Kidney epithelial cell (primary cell): ENCODE measurements around the gene MTHFR. TPM values are rescaled to one million over a fixed set of nuclear protein-coding genes. Genes with fewer than 3 reads are reported as not detected.

Source experiments
- DNase-seq: peaks from one replicate; pipeline ENCODE4 v3.0.0-alpha.2; 2010; ENCODE audit warnings: low read depth
- H3K27me3 ChIP-seq: 2 replicates; pipeline ENCODE4 v1.6.0; 2011; ENCODE audit warnings: low read length; ENCODE audit not compliant: control insufficient read depth, insufficient read depth
- H3K36me3 ChIP-seq: 2 replicates; pipeline ENCODE4 v1.5.1; 2011; ENCODE audit warnings: low read length; ENCODE audit not compliant: control insufficient read depth, insufficient read depth
- H3K4me3 ChIP-seq: 2 replicates; pipeline ENCODE4 v1.5.1; 2011; ENCODE audit warnings: low read depth, mild to moderate bottlenecking, control low read depth, low read length
- CTCF ChIP-seq: IDR thresholded peaks from 2 replicates; pipeline ENCODE4 v1.5.1; 2011; ENCODE audit warnings: mild to moderate bottlenecking, moderate library complexity, low read length, control low read depth, inconsistent platforms; ENCODE audit not compliant: insufficient read depth, poor library complexity, severe bottlenecking
- total RNA-seq: library from RNA; depleted of rRNA; stranded (reverse); fragments of >200 nt; gene quantifications from 2 replicates; pipeline ENCODE4 v1.2.3, GENCODE V29; 2015

The MTHFR gene
- total RNA-seq, 1 donor from 2014 or later, result 26.6 TPM

GRCh38 chr1:11826946-11827345, 21.2 kb upstream of the MTHFR start:
- Histone ChIP-seq H3K4me3 (no peak overlapping the region), H3K36me3 (peaks cover 6% of the 10 kb centered on the region), H3K27me3 (no peaks in the 10 kb centered on the region)
- DNase-seq, result no peak
- no peak for TF ChIP-seq CTCF

GRCh38 chr1:11825131-11825530, 19.4 kb upstream of the MTHFR start:
- H3K27me3 ChIP-seq, result no peaks in the 10 kb centered on the region
- no peak overlapping the region for H3K4me3 ChIP-seq
- peaks cover 6% of the 10 kb centered on the region for H3K36me3 ChIP-seq
- no peak for DNase-seq
- TF ChIP-seq CTCF, result no peak

- Histone ChIP-seq H3K27me3 (no peaks in the 10 kb centered on the region), H3K4me3 (no peak overlapping the region), H3K36me3 (peaks cover 6% of the 10 kb centered on the region)
- DNase-seq, result no peak
- no peak for TF ChIP-seq CTCF
Observed at GRCh38 chr1:11823366-11824137, 17.8 kb upstream of the MTHFR start.

GRCh38 chr1:11822091-11822490, 16.3 kb upstream of the MTHFR start:
- no peak overlapping the region for H3K4me3 ChIP-seq
- no peak for DNase-seq
- H3K36me3 ChIP-seq, result peaks cover 2% of the 10 kb centered on the region
- no peak for TF ChIP-seq CTCF
- H3K27me3 ChIP-seq, result no peaks in the 10 kb centered on the region

GRCh38 chr1:11817192-11817591, 11.4 kb upstream of the MTHFR start:
- no peak for DNase-seq
- no peak for TF ChIP-seq CTCF
- Histone ChIP-seq H3K4me3 (no peak overlapping the region), H3K27me3 (no peaks in the 10 kb centered on the region), H3K36me3 (peaks cover 1% of the 10 kb centered on the region)

GRCh38 chr1:11813021-11813420, 7.3 kb upstream of the MTHFR start:
- peaks cover 1% of the 10 kb centered on the region for H3K36me3 ChIP-seq
- TF ChIP-seq CTCF, result no peak

More at GRCh38 chr1:11813021-11813420, 7.3 kb upstream of the MTHFR start:
- DNase-seq, result no peak
- H3K4me3 ChIP-seq, result no peak overlapping the region
- no peaks in the 10 kb centered on the region for H3K27me3 ChIP-seq
